NCI-H226 (cell line): ENCODE results near the gene VCP.

ENCODE experiments used
- DNase-seq: peaks from one replicate; pipeline ENCODE4 v3.0.0-alpha.2; 2015

The VCP gene

GRCh38 chr9:35102769-35103659, 30.6 kb upstream of the VCP start, which contains the start of gene STOML2:
TSS of gene STOML2 (minus strand) at chr9:35103131. CDS start at chr9:35103094, 37 bp downstream.
- DNase-seq = peak; percentile 83

- DNase-seq = no peak
Measured at GRCh38 chr9:35102465-35102768, 30.0 kb upstream of the VCP start.

GRCh38 chr9:35097573-35097972, 25.1 kb upstream of the VCP start:
- no peak for DNase-seq

- peak; percentile 46 for DNase-seq
Measured at GRCh38 chr9:35096035-35096849, 23.8 kb upstream of the VCP start, which contains the start of gene PIGO. TSS of gene PIGO (minus strand) at chr9:35096591. CDS start at chr9:35095565, 1,026 bp downstream.

GRCh38 chr9:35091536-35091935, 19.1 kb upstream of the VCP start:
- DNase-seq = no peak

DNA sequence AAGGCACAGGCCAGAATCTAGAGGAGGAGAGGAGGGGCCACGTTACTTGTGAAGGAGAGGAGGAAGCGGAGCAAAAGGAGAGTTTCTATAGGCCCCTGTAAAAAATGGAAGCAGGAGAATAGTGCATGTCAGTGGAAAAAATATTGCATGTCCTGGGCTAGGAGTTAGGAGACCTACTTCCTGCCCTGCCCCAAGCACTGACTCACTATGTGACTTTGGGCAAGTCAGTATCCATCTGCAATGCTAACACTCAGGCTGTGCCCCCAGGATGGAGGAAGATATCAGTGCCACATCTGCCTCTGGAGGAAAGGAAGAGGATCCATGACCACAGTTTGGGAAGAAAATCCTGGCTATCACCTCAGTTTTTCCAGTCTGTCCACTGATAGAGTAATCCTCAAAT, 17.0 kb upstream of the VCP start:
- DNase-seq = no peak

DNA sequence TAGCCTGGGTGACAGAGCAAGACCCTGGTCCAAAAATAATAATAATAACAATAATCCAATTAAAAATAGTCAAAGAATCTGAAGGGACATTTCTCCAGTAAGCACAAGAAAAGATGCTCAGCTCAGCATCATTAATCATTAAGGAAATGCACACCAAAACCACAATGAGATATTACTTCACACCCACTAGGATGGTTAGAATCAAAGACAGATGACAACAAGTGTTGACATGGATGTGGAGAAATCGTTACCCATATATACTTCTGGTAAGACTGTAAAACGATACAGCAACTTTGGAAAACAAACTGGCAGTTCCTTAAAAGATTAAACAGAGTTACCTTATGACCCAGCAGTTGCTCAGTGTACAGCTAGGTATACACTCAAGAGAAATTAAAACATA, 12.7 kb upstream of the VCP start:
- no peak for DNase-seq

DNA sequence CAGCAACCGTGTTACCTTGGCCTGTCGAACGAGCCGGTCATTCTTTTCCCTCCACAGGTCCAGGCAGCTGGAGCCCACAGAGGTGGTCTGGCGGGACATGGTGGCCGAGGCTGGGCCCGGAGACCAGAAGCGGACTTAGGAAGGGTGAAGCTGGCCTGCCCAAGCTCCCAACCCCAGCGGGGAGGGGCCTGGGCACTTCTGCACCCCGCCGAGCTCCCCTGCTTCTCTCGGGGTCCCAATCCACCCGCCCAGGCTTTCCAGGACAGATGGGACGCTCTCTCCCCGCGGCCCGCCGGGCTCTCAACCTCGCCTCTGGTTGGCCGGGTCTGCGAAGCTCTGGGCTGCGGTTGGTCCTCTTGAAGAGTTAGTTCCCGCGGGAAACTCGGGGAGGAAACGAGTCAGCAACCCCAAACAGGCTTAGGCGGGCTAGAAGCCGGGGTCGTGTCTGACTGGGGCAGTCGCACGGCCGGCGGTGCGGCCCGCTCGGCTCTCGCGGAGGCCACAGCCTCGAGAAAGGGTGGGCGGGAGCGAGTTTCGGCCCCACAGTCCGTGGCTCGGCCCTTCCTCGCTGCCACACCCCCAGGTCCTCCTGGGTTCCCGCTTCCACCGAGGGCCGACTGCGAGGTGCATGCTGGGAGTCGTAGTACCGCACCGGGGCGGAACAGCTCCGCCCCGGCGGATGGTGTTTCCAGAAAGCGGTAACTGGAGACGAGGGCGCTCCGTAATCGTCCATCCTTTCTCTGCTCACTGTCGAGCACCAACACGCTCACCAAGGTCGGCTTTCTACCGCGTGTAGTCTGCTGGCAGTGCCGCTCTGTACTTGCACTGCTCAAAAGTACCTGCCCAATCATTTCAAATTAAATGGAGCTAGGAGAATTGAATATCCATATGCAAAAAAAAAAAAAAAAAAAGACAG, 7.3 kb upstream of the VCP start, which contains the start of gene FANCG:
Gene FANCG (minus strand): TSS at position 517 of the 916 bp plus-strand sequence. CDS start 418 bp downstream, at position 99.
- peak; percentile 73 for DNase-seq

GRCh38 chr9:35079041-35079425, 6.6 kb upstream of the VCP start:
- no peak for DNase-seq

GRCh38 chr9:35078066-35078465, 5.6 kb upstream of the VCP start:
- DNase-seq = no peak

- DNase-seq = no peak
Measured at GRCh38 chr9:35076848-35077247, 4.4 kb upstream of the VCP start.

DNA sequence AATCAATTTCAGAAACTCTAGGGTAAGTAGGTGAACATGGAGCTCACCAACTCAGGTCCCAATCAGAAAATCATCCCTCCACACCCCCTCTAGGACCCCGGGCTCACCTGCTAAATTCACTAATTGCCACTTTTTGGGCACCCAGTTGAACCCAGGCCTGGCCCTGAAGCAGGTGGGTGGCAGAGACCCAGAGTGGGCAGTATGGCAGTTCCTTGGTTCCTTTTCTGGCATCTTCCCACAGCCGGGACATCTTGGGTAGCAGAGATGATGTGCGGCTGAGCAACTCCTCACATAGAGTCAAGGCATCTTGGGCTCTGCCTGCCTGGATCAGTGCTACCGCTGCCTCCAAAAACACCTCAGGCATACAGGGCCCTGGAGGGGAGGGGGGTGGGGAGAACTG, 2.9 kb upstream of the VCP start:
- no peak for DNase-seq

- no peak for DNase-seq
Measured at GRCh38 chr9:35074791-35075190, 2.4 kb upstream of the VCP start.

GRCh38 chr9:35074141-35074540, 1.7 kb upstream of the VCP start:
- DNase-seq = no peak

GRCh38 chr9:35073279-35073612, 821 bp upstream of the VCP start:
- DNase-seq = no peak

DNA sequence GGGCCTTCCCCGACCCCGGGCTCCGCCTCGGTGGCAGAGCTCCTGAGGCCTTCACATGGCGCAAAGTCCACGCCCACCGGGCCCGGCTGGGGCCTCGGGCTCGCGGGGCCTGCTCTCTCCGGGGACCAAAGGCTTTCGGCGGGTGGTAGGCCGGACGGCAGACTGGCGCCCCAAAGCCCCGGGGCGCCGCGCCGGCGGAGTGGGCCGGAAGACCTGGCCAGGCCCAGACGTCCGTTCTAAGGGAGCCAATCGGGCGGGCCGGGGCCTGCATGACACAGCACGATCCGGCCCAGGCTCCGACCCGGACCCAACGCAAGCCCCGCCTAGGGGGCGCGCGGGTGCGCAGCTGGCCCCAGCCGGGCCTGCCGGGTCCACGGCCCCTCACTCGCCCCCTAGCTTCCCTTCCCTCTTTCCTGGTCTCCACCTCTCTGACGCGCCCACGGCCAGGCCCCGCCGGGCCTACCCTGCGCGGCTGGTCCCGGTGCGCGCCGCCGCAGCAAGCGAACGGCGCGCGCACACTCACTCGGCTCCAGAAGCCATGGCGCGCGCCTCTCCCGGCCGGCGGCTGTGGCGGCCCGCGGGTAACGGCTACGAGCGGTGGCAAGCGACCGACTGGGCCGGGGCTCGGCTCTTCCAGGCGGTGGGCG, 488 bp downstream of the VCP start:
- DNase-seq = peak; percentile 82

- no peak for DNase-seq
Measured at GRCh38 chr9:35070823-35071813, 1.3 kb downstream of the VCP start.

- no peak for DNase-seq
Measured at GRCh38 chr9:35069020-35069419, 3.4 kb downstream of the VCP start.

DNA sequence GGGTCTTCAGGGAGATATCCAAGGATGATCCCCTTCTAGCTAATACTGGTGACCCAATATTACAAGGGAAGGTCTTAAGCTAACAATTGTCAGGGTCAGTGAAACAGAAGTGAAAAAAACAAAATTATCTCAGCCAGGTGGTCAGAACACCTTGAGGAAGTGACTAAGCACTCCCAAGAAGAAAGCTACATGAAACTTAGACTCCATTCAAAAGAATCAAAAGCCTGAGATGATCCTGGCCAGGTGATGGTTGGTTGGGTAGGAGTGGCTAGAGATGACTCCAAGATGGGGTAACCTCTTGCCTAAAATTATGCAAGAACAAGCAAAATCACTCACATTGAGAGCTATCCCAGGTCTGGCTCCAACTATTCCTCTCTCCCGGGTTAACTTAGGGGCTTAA, 5.4 kb downstream of the VCP start:
- DNase-seq = no peak

DNA sequence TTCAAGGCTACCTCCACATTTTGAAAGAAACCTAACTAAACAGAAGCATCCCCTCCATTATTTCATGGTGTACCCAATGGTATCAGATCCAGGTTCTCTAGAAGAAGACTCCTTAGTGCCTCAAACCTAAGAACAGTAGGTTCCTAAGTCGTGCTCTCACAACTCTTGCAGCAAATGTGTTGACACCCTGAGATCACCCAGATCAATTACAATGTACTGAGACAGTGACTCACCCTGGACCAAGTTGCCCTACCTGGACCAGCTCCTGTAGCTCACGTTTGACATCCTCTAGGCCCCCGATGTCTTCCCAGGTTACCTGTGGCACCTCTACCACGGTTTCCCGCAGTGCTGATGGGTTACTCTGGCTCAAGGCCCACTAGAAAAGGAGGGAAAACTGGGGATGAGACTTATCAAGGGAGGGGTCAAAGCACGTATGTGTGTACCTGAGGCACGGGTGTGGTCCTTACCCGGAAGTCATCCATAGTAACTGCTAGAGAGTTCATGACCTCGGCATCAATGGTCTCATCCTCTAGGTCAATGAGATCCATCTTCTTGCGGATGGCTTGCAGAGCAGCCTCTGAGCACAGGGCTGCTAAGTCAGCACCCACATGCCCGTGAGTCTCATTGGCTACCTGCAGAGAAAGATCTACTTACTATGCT, 11.7 kb downstream of the VCP start:
- no peak for DNase-seq

DNA sequence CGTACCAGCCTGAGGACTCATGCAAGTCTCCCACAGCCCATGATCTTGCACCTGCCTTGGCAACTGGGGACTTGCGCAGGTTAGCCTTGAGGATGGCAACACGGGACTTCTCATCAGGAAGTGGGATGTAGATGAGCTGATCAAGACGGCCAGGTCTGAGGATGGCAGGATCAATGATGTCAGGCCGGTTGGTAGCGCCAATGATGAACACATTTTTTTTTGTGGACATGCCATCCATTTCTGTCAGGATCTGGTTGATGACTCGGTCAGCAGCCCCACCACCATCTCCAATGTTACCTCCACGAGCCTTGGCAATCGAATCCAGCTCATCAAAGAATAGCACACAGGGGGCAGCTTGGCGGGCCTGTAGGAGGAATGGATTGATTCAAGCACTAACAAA, 13.0 kb downstream of the VCP start:
- no peak for DNase-seq
